ENCODE data around the gene SERPINA6.
A peak's percentile ranks its signal among the peaks of the same experiment; 100 is the strongest.
"Not testable (repeated sequence)": the region's sequence is repeated elsewhere in the genome, so short reads cannot be mapped to it uniquely, and the experiment has no call there.

SERPINA6 gene

GRCh38 chr14:94363151-94363624 lies 40.1 kb upstream of the SERPINA6 start:
- TF ChIP-seq JUND (IDR thresholded peaks at IDR 0.05; ENCODE audit: low read depth) = no peak
- no peak for DNase-seq (ENCODE audit: low read depth in 1 of 2, low spot score in 1 of 2)
- in situ Hi-C loops (cut with HindIII; ENCODE audit: low pct_unique_long_range_greater_than_20kb, low sequenced_read_pairs) = no loop called here

- TF ChIP-seq JUND (IDR thresholded peaks at IDR 0.05; ENCODE audit: low read depth) = no peak
- no peak for DNase-seq (ENCODE audit: low read depth in 1 of 2, low spot score in 1 of 2)
- in situ Hi-C loops (cut with HindIII; ENCODE audit: low pct_unique_long_range_greater_than_20kb, low sequenced_read_pairs) = no loop called here
Measured at GRCh38 chr14:94362614-94363133, 39.5 kb upstream of the SERPINA6 start.

GRCh38 chr14:94361682-94362081 lies 38.5 kb upstream of the SERPINA6 start:
- DNase-seq (ENCODE audit: low read depth in 1 of 2, low spot score in 1 of 2) = no peak
- TF ChIP-seq JUND (IDR thresholded peaks at IDR 0.05; ENCODE audit: low read depth) = no peak
- in situ Hi-C loops (cut with HindIII; ENCODE audit: low pct_unique_long_range_greater_than_20kb, low sequenced_read_pairs) = no loop called here

GRCh38 chr14:94360945-94361565 lies 37.9 kb upstream of the SERPINA6 start:
- TF ChIP-seq JUND (IDR thresholded peaks at IDR 0.05; ENCODE audit: low read depth) = no peak
- in situ Hi-C loops (cut with HindIII; ENCODE audit: low pct_unique_long_range_greater_than_20kb, low sequenced_read_pairs) = no loop called here
- DNase-seq (ENCODE audit: low read depth in 1 of 2, low spot score in 1 of 2) = no peak

DNA sequence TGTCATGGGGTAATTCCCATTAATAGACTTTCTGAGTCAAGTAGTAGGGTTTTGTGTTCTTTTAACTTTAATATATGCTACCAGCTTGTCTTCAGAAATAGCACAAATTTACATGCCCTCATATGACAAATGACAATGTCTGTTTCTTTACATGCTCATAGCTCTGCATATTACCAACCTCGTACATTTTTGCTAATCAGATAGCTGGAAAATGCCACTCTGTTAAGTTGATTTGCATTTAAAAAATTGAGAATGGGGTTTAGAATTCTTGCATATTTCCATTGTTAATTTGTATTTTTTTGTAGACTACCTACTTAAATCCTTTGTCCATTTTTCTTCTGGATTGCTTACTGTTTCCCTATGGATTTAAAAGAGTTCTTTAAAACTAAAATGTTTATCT lies 34.0 kb upstream of the SERPINA6 start:
- no peak for TF ChIP-seq JUND (IDR thresholded peaks at IDR 0.05; ENCODE audit: low read depth)
- no peak for DNase-seq (ENCODE audit: low read depth in 1 of 2, low spot score in 1 of 2)
- in situ Hi-C loops (cut with HindIII; ENCODE audit: low pct_unique_long_range_greater_than_20kb, low sequenced_read_pairs) = no loop called here

DNA sequence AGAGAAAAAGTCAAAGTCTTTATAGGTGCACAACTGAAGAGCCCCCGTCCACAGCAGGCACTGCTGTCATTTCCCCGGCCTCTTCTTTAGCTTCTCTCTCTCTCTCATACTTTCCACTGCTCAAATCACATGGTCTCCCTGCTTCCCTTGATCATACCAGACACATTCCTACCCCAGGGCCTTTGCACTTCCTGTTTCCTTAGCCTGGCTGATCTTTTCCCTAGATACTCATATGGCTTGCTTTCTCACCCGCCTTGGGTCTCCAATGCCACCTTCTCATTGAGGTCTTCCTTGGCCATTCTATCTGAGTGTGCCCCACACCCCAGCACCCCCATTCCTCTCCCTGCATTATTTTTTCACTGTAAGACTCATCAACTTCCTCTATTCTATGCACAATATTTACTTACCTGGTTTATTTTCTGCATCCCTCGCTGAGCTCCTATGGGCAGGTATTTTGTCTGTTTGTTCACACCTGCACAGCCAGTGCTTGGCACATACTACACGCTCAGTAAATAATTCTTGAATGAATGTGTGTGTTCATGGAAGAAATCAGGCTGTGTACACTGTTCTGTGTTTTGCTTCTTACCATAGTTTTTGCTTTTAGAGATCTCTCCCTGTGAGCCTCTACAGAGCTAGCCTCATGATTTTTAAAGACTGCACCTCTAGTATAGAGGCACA lies 33.4 kb upstream of the SERPINA6 start:
- TF ChIP-seq JUND (IDR thresholded peaks at IDR 0.05; ENCODE audit: low read depth) = no peak; the same call in 1 of the 2 replicates
- DNase-seq (ENCODE audit: low read depth in 1 of 2, low spot score in 1 of 2) = peak in 1 of 2 experiments; percentile 96
- in situ Hi-C loops (cut with HindIII; ENCODE audit: low pct_unique_long_range_greater_than_20kb, low sequenced_read_pairs) = no loop called here

GRCh38 chr14:94355191-94355794 lies 32.2 kb upstream of the SERPINA6 start:
- DNase-seq (ENCODE audit: low read depth in 1 of 2, low spot score in 1 of 2) = peak in 1 of 2 experiments; percentile 94
- TF ChIP-seq JUND (IDR thresholded peaks at IDR 0.05; ENCODE audit: low read depth) = no peak
- in situ Hi-C loops (cut with HindIII; ENCODE audit: low pct_unique_long_range_greater_than_20kb, low sequenced_read_pairs) = no loop called here

GRCh38 chr14:94354638-94355185 lies 31.6 kb upstream of the SERPINA6 start:
- no peak for TF ChIP-seq JUND (IDR thresholded peaks at IDR 0.05; ENCODE audit: low read depth)
- no peak for DNase-seq (ENCODE audit: low read depth in 1 of 2, low spot score in 1 of 2)
- in situ Hi-C loops (cut with HindIII; ENCODE audit: low pct_unique_long_range_greater_than_20kb, low sequenced_read_pairs) = no loop called here

DNA sequence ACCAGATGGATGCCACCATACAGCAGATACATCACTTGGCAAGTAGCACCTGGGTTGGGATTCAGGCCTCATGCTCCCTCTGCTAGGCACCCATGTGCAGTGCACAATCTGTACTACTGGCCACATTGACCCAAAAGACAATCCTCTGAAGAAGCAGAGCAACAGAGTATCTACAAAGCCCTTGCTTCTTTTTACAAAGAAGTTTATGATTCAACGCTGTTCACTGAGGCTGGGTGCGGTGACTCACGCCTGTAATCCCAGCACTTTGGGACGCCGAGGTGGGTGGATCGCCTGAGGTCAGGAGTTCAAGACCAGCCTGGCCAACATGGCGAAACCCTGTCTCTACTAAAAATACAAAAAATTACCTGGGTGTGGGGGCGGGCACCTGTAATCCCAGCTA lies 31.1 kb upstream of the SERPINA6 start:
- DNase-seq (ENCODE audit: low read depth in 1 of 2, low spot score in 1 of 2); in situ Hi-C loops (cut with HindIII; ENCODE audit: low pct_unique_long_range_greater_than_20kb, low sequenced_read_pairs): not testable (repeated sequence)

- no peak for DNase-seq (ENCODE audit: low read depth in 1 of 2, low spot score in 1 of 2)
- in situ Hi-C loops (cut with HindIII; ENCODE audit: low pct_unique_long_range_greater_than_20kb, low sequenced_read_pairs) = no loop called here
- TF ChIP-seq JUND (IDR thresholded peaks at IDR 0.05; ENCODE audit: low read depth) = no peak
Measured at GRCh38 chr14:94349276-94349675, 26.1 kb upstream of the SERPINA6 start.

GRCh38 chr14:94348836-94349235 lies 25.7 kb upstream of the SERPINA6 start:
- no peak for DNase-seq (ENCODE audit: low read depth in 1 of 2, low spot score in 1 of 2)
- TF ChIP-seq JUND (IDR thresholded peaks at IDR 0.05; ENCODE audit: low read depth) = no peak
- in situ Hi-C loops (cut with HindIII; ENCODE audit: low pct_unique_long_range_greater_than_20kb, low sequenced_read_pairs) = no loop called here

DNA sequence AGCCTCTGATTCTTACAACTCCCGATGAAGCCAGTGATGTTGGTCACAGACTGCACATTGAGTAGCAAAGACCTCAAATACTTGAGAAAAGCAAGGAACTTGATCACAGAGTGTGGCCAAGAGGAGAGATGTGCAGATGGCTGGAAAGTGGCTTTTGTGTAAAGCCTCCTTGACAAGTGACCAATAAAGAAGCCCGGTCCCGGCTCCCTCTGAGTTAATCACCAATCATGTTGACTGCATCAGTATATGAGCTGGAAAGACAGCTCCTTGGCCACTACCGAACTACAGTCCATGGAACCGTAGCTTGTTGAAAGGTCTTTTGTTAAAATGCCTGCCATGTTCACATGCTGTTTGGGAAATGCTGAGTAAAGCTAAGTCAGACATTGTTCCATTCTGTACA lies 23.7 kb upstream of the SERPINA6 start:
- TF ChIP-seq JUND (IDR thresholded peaks at IDR 0.05; ENCODE audit: low read depth) = no peak
- DNase-seq (ENCODE audit: low read depth in 1 of 2, low spot score in 1 of 2) = no peak
- in situ Hi-C loops (cut with HindIII; ENCODE audit: low pct_unique_long_range_greater_than_20kb, low sequenced_read_pairs) = no loop called here

DNA sequence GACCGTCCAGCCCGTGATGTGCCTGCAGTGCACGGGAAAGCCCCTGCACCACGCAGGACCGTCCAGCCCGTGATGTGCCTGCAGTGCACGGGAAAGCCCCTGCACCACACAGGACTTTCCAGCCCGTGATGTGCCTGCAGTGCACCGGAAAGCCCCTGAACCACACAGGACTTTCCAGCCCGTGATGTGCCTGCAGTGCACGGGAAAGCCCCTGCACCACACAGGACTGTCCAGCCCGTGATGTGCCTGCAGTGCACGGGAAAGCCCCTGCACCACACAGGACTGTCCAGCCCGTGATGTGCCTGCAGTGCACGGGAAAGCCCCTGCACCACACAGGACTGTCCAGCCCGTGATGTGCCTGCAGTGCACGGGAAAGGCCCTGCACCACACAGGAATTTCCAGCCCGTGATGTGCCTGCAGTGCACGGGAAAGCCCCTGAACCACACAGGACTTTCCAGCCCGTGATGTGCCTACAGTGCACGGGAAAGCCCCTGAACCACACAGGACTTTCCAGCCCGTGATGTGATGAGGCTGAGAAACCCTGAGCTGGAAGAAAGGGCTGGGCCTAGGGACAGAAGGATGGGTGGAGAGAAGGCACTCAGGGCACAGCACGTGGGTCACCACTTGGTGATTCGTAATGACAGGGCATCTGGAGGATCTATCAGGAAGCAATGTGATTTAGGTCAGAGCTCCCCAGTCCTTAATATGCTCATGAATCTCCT lies 23.1 kb upstream of the SERPINA6 start:
- in situ Hi-C loops (cut with HindIII; ENCODE audit: low pct_unique_long_range_greater_than_20kb, low sequenced_read_pairs); DNase-seq (ENCODE audit: low read depth in 1 of 2, low spot score in 1 of 2): not testable (repeated sequence)

All from T47D (cell line).